Measurements from ENCODE around the gene ZNF536.

- TF ChIP-seq POLR2A (IDR thresholded peaks at IDR 0.05) (no peak), CTCF (IDR thresholded peaks at IDR 0.05) (no peak)
These were observed 54.0 kb downstream of the ZNF536 start for GRCh38 chr19:30425885-30426838.
